Activated naive CD4-positive, alpha-beta T cell treated with anti-CD3 and anti-CD28 coated beads for 36 hours (primary cell): ENCODE results near the gene XXYLT1. TPM values are rescaled to one million over a fixed set of nuclear protein-coding genes. Genes with fewer than 3 reads are reported as not detected.
"Not testable (repeated sequence)": the region's sequence is repeated elsewhere in the genome, so short reads cannot be mapped to it uniquely, and the experiment has no call there.

ENCODE experiments used
- CTCF ChIA-PET: fragments of 350-600 bp; sonication (Branson Sonifier 250); formaldehyde crosslinking; loops from one replicate; lab custom pipeline; 2021; ENCODE audit warnings: antibody characterized with exemption; lab: Charles Lee
- DNase-seq: peaks from one replicate; pipeline ENCODE4 v3.0.0-alpha.2; 2020
- H3K27ac Mint-ChIP-seq: one replicate; pipeline ENCODE4 v1.8.0; 2021; ENCODE audit warnings: mild to moderate bottlenecking, mixed read lengths
- H3K27me3 Mint-ChIP-seq: one replicate; pipeline ENCODE4 v1.8.0; 2021; ENCODE audit warnings: low read depth, mixed read lengths
- H3K36me3 Mint-ChIP-seq: one replicate; pipeline ENCODE4 v1.8.0; 2021; ENCODE audit warnings: low read depth, mixed read lengths
- H3K4me1 Mint-ChIP-seq: one replicate; pipeline ENCODE4 v1.8.0; 2021; ENCODE audit warnings: low read depth, mixed read lengths
- H3K4me3 Mint-ChIP-seq: one replicate; pipeline ENCODE4 v1.8.0; 2021; ENCODE audit warnings: mild to moderate bottlenecking, moderate library complexity, mixed read lengths
- H3K9me3 Mint-ChIP-seq: one replicate; pipeline ENCODE4 v1.8.0; 2021; ENCODE audit warnings: mixed read lengths
- intact Hi-C: fragments of 100-400 bp; cut with micrococcal nuclease; formaldehyde crosslinking; loops from one replicate; pipeline ENCODE4 v1.15.1; 2023
- total RNA-seq, 2 experiments: library from RNA; stranded (reverse); gene quantifications; one replicate each; pipeline ENCODE4 v1.2.3, GENCODE V29; 2021

XXYLT1 gene
- total RNA-seq, 2 experiments from 2014 or later = 1.8 to 2.5 TPM

DNA sequence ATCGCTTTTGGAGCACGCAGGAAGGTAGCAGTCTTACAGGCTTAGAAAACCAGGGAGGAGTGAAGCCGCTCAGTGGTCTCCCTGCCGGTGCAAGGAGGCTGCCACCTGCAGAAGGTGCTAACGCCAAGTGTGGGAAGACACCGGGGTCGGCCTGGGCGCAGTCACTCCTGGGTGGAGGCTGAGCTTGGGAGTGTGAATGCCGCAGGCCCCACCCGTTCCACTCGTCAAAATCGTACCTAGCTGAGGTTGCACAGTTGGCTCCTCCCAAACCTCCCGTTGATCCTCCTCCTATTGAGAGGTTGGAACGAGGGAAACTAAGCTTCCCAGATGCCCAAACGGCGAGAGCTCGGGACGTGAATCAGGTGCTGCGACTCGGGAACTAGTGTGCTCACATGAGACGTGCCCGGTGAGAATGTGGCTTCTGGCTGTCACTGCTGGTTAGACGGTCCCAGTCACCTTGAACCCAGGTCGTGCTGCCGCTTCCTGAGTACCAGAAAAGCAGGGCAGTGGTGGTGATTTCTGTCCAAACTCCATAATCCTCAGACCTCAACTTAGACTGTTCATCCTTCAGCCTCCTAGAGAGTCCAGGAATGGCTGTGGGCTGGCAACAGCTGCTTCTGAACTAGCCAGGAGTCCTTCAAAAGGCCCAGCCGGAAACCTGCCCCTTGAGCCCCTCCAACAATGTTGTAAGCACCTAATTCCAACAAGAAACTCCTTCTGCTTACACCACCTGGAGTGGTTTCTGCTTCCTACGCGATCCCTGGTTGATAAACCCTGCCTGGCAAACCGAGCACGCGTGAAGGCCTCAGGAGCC is 156.0 kb downstream of the XXYLT1 start:
- Mint-ChIP-seq H3K4me3 (no peak overlapping the region), H3K4me1 (no peaks in the 10 kb centered on the region), H3K36me3 (no peaks in the 10 kb centered on the region), H3K27ac (no peak overlapping the region), H3K27me3 (no peaks in the 10 kb centered on the region), H3K9me3 (no peaks in the 10 kb centered on the region)
- intact Hi-C loops = no loop called here
- CTCF ChIA-PET = interaction anchor here (1.3 to 1.7 kb wide), 3 partner anchors 8 to 433 kb away, joined by 3 to 5 read pairs (median 4); no protein-coding TSS in a partner anchor
- DNase-seq = no peak

DNA sequence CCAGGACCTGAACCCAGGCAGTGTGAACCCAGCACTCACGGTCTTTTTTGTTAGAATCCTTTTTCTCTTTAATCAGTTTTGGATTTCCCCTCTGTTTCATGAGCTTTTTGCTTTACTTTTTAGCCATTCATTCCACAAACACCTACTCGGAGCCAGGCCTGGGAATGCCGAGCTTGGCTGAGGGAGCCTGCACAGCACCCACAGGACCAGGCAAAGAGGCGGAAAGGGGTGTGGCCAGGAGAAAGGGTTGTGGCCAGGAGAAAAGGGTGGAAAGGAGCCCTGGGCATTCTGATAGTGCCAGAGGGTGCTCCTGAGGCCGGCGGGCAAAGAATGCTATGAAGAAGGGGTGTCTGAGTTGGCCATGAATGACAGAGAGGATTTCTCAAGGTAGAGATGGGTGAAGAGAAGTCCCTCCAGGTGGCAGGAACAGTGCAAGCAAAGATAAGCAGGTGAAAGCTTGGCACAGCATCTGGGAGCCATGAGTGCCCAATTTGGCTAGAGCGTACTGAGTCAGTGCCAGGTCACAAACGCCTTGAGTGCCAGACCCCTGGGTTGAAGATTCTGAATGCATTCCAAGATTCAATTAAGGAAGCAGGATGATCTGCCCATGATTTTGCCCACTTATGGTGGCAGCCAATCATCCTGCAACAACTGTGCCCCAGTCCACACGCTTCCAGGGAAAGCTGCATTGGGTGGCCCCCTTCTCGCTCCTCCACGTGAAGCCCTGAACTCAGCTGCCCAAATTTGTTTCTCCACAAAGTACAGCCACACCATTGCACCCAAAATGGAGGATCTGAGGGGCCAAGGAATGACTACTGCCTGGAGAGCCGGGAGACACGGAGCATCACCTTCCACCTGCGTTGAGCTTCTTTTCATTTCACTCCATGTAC is 157.2 kb downstream of the XXYLT1 start:
- DNase-seq = no peak
- Mint-ChIP-seq H3K36me3 (no peaks in the 10 kb centered on the region), H3K4me3 (no peak overlapping the region), H3K27ac (no peak overlapping the region), H3K9me3 (no peaks in the 10 kb centered on the region), H3K4me1 (no peaks in the 10 kb centered on the region), H3K27me3 (no peaks in the 10 kb centered on the region)
- CTCF ChIA-PET = no interaction called here
- intact Hi-C loops = no loop called here

DNA sequence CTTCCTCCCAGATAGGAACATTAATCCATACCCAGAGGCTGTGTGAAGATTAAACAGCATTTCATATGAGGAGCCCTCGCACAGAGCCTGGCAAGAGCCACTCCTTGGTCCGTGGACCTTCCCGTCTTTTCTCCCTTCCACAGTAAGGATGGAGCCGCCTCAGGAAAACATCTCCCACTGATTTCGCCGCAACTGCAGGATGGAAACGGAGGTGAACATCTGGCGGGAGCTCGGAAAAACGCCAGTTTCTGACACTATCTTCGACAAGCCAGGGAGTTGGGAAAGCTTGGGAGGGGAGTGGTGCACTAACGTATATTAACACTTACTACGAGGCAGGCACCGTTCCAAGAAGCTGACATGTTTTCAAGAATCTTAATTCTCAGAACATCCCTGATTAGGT is 157.9 kb downstream of the XXYLT1 start:
- Mint-ChIP-seq H3K4me1 (no peaks in the 10 kb centered on the region), H3K27ac (no peak overlapping the region), H3K36me3 (no peaks in the 10 kb centered on the region), H3K9me3 (no peaks in the 10 kb centered on the region), H3K4me3 (no peak overlapping the region), H3K27me3 (no peaks in the 10 kb centered on the region)
- CTCF ChIA-PET = interaction anchor here (0.7 kb wide), 1 partner anchor 418 kb away, joined by 3 read pairs; no protein-coding TSS in a partner anchor
- DNase-seq = no peak
- intact Hi-C loops = no loop called here

DNA sequence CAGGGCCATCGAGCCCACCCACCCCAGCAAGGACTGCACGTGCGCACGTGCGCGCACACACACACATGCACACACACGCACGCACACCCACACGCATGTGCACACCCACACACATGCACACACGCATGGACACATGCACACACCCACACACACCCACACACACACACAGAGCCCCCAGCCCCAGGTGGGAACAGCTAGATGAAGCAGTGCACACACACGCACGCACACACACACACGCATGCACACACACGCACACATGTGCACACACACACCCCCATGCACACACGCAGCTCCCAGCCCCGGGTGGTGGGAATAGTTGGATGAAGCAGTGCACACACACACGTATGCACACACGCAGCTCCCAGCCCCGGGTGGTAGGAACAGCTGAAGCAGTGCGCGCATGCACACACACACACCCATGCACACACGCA is 158.6 kb downstream of the XXYLT1 start:
- no peak for DNase-seq
- H3K4me3 Mint-ChIP-seq = no peak overlapping the region
- intact Hi-C loops = no loop called here
- no peaks in the 10 kb centered on the region for H3K36me3 Mint-ChIP-seq
- no peaks in the 10 kb centered on the region for H3K27me3 Mint-ChIP-seq
- no peaks in the 10 kb centered on the region for H3K9me3 Mint-ChIP-seq
- no peak overlapping the region for H3K27ac Mint-ChIP-seq
- CTCF ChIA-PET = interaction anchor here (0.7 kb wide), 1 partner anchor 417 kb away, joined by 3 read pairs; no protein-coding TSS in a partner anchor
- H3K4me1 Mint-ChIP-seq = no peaks in the 10 kb centered on the region

DNA sequence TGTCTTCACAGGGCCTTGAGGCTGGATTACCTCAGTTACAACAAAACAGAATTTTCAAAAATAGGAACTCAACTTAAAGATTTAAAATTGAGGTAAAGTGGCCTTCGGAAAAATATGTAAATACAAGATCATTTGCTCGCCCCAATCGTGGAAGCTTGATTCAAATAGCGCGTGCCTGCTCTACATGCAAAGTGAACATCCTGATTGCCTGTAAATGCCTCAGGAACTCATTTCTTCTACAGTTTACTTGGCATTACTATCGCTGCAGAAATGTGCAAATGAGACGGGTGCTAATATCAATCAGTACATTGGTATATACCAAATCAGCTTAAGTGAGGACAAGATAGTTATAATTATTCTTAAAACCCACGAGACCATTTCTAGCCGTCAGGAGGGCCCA is 159.2 kb downstream of the XXYLT1 start:
- no peaks in the 10 kb centered on the region for H3K4me1 Mint-ChIP-seq
- no peaks in the 10 kb centered on the region for H3K27me3 Mint-ChIP-seq
- CTCF ChIA-PET = no interaction called here
- H3K27ac Mint-ChIP-seq = no peak overlapping the region
- no peaks in the 10 kb centered on the region for H3K9me3 Mint-ChIP-seq
- intact Hi-C loops = no loop called here
- no peaks in the 10 kb centered on the region for H3K36me3 Mint-ChIP-seq
- DNase-seq = no peak
- no peak overlapping the region for H3K4me3 Mint-ChIP-seq

GRCh38 chr3:195111319-195111705 is 159.6 kb downstream of the XXYLT1 start:
- Mint-ChIP-seq H3K27me3 (no peaks in the 10 kb centered on the region), H3K4me3 (no peak overlapping the region), H3K4me1 (no peaks in the 10 kb centered on the region), H3K9me3 (no peaks in the 10 kb centered on the region), H3K27ac (no peak overlapping the region), H3K36me3 (no peaks in the 10 kb centered on the region)
- intact Hi-C loops = no loop called here
- DNase-seq = no peak
- CTCF ChIA-PET = no interaction called here

DNA sequence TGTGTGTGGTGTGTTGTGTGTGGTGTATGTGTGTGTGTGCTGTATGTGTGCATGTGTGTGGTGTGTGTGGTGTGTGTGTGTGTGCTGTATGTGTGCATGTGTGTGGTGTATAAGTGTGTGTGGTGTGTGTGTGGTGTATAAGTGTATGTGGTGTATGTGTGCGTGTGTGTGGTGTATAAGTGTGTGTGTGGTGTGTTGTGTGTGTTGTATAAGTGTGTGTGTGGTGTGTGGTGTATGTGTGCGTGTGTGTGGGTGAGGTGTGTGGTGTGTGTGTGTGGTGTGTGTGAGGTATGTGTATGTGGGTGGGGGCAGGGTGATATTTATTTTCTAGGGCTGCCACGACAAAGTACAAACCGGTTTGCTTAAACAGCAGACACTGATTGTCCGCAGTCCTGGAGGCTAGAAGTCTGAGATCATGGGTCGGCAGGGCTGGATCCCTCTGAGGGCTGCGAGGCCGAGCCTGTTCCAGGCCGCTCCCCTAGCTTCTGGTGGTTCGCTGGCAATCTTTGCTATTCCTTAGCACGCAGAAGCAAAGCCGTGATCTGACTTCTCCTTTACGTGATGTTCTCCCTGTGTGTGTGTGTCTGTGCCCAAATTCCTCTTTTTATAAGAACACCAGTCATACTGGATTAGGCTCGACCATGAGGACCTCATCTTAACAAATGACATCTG is 160.2 kb downstream of the XXYLT1 start:
- H3K27ac Mint-ChIP-seq = no peak overlapping the region
- intact Hi-C loops = no loop called here
- no peak for DNase-seq
- no peaks in the 10 kb centered on the region for H3K4me1 Mint-ChIP-seq
- no peaks in the 10 kb centered on the region for H3K27me3 Mint-ChIP-seq
- H3K4me3 Mint-ChIP-seq = no peak overlapping the region
- no peaks in the 10 kb centered on the region for H3K9me3 Mint-ChIP-seq
- H3K36me3 Mint-ChIP-seq = no peaks in the 10 kb centered on the region
- CTCF ChIA-PET = no interaction called here

- no peaks in the 10 kb centered on the region for H3K9me3 Mint-ChIP-seq
- H3K4me3 Mint-ChIP-seq = no peak overlapping the region
- no peak overlapping the region for H3K27ac Mint-ChIP-seq
- DNase-seq = no peak
- no peaks in the 10 kb centered on the region for H3K36me3 Mint-ChIP-seq
- CTCF ChIA-PET = interaction anchor here (1.2 to 1.9 kb wide), 2 partner anchors 9 to 422 kb away, joined by 4 to 6 read pairs; no protein-coding TSS in a partner anchor
- no peaks in the 10 kb centered on the region for H3K27me3 Mint-ChIP-seq
- intact Hi-C loops = no loop called here
- H3K4me1 Mint-ChIP-seq = no peaks in the 10 kb centered on the region
These were observed 161.8 kb downstream of the XXYLT1 start for GRCh38 chr3:195109098-195109657.

DNA sequence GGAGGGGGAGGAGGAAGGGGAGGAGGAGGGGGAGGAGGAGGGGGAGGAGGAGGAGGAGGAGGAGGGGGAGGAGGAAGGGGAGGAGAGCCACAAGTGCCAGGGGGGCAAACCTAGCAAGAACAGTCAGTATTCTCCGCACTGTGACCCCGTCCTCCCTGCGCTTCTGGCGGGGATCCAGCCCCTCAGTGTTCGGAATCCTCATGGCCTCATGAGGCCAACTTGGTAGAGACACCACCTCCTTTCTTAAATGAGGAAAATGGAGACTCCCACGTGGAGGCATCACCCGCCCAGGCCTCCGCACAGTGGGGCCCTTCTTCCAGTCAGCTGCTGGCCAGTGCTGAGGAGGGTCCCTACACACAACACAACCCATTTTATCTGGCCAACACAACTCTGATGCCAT is 163.4 kb downstream of the XXYLT1 start:
- H3K4me3 Mint-ChIP-seq = no peak overlapping the region
- CTCF ChIA-PET = interaction anchor here (0.6 to 3.1 kb wide), 6 partner anchors 11 to 424 kb away, joined by 3 to 27 read pairs (median 6); no protein-coding TSS in a partner anchor
- H3K4me1 Mint-ChIP-seq = no peaks in the 10 kb centered on the region
- no peaks in the 10 kb centered on the region for H3K36me3 Mint-ChIP-seq
- DNase-seq = no peak
- H3K27ac Mint-ChIP-seq = no peak overlapping the region
- intact Hi-C loops = no loop called here
- H3K9me3 Mint-ChIP-seq = no peaks in the 10 kb centered on the region
- H3K27me3 Mint-ChIP-seq = no peaks in the 10 kb centered on the region

- not testable (repeated sequence) for H3K27ac Mint-ChIP-seq
These were observed 163.9 kb downstream of the XXYLT1 start for GRCh38 chr3:195107031-195107430.

DNA sequence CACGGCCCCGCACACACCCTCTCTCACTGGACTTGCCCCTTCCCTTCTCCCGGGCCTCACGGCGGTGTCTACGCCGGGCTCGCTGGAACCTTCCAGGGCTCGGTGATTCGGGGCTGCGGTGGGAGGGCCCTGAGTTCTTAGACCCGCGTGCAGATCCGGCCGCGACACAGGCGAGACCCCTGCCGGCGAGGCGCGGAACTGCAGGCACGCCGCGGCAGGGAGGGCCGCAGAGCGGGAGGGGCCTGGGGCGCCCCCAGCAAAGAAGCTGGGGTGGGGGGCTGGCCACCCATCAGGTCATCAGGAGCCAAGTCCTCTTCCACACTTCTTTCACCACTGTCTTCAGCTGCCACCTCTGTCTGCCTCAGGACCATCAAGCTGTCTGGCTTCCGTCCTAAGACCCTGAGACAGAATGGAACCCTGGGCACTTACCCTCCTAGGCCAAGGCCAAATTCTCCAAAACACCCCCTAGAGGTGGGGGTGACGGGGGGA is 164.5 kb downstream of the XXYLT1 start:
- DNase-seq = peak; percentile 63
- no peaks in the 10 kb centered on the region for H3K27me3 Mint-ChIP-seq
- intact Hi-C loops = loop anchor here (1.0 kb wide), 4 partner anchors 104 to 773 kb away; no protein-coding TSS in a partner anchor
- no peak overlapping the region for H3K27ac Mint-ChIP-seq
- H3K4me1 Mint-ChIP-seq = no peaks in the 10 kb centered on the region
- H3K4me3 Mint-ChIP-seq = peak overlapping the region; percentile 22
- CTCF ChIA-PET = interaction anchor here (0.6 to 3.1 kb wide), 13 partner anchors 8 to 435 kb away, joined by 3 to 27 read pairs (median 3); no protein-coding TSS in a partner anchor
- no peaks in the 10 kb centered on the region for H3K9me3 Mint-ChIP-seq
- H3K36me3 Mint-ChIP-seq = no peaks in the 10 kb centered on the region

More at GRCh38 chr3:195107031-195107430, 163.9 kb downstream of the XXYLT1 start:
- CTCF ChIA-PET = interaction anchor here (0.6 to 3.1 kb wide), 14 partner anchors 9 to 436 kb away, joined by 3 to 27 read pairs (median 3); no protein-coding TSS in a partner anchor
- H3K4me1 Mint-ChIP-seq, H3K4me3 Mint-ChIP-seq, H3K27me3 Mint-ChIP-seq, DNase-seq, intact Hi-C loops, H3K36me3 Mint-ChIP-seq, H3K9me3 Mint-ChIP-seq: not testable (repeated sequence)
